NT2/D1 (cell line): Measurements from ENCODE around the gene LHX8.

ENCODE experiments used
- YY1 ChIP-seq: IDR thresholded peaks from 2 replicates; pipeline ENCODE4 v1.6.1; 2011; ENCODE audit not compliant: insufficient read length, insufficient read depth
- ZNF274 ChIP-seq: IDR thresholded peaks from 2 replicates; pipeline ENCODE4 v1.6.1; 2011; ENCODE audit warnings: mild to moderate bottlenecking, low read depth, low read length

DNA sequence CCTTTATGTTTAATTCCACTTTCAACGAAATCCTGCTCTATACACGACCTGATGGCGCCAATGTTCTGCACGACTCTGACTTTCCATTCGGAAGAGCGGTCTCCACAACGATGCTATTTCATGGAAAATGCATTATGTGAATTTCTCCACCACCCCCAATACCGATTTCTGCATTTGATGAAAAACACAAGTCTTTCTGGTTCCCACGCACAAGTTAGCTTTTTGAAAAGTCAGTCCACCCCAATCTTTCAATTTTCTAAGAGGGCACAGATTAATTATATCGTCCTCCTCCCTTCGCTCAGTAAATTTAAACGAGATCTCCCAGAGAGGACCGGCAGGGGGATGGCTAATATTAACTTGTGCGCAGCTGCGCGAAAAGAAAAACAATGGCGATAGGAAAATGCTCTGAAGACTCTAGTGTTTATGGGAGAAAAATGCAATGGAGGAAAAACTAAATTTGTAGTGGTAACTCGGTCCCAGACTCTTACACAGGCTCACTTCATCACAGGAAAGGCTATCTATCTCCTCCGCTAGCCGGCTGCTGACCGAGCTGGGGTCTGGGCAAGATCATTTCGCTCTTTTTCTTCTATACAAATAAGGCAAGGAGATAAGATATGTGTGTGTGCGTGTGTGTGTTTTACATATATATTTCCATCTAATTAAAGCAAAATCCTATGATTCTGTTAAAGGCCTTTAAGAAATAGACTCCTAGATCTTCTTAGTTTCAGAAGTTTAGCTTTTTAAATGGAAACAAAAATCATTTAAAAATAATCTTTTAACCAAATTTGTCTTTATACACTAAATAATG lies 1.2 kb upstream of the LHX8 start:
- TF ChIP-seq YY1: no peak
- no peak for TF ChIP-seq ZNF274
